NCI-H82 treated with DMSO at 0.1 percent for 48 hours (cell line): ENCODE data around the gene GRIN3B.
"Not testable (repeated sequence)": the region's sequence is repeated elsewhere in the genome, so short reads cannot be mapped to it uniquely, and the experiment has no call there.

Experiments used
- DNase-seq: peaks from one replicate; lab custom pipeline; 2025; ENCODE audit not compliant: unreplicated experiment; lab: John Stamatoyannopoulos, UW

GRIN3B gene, protein sequence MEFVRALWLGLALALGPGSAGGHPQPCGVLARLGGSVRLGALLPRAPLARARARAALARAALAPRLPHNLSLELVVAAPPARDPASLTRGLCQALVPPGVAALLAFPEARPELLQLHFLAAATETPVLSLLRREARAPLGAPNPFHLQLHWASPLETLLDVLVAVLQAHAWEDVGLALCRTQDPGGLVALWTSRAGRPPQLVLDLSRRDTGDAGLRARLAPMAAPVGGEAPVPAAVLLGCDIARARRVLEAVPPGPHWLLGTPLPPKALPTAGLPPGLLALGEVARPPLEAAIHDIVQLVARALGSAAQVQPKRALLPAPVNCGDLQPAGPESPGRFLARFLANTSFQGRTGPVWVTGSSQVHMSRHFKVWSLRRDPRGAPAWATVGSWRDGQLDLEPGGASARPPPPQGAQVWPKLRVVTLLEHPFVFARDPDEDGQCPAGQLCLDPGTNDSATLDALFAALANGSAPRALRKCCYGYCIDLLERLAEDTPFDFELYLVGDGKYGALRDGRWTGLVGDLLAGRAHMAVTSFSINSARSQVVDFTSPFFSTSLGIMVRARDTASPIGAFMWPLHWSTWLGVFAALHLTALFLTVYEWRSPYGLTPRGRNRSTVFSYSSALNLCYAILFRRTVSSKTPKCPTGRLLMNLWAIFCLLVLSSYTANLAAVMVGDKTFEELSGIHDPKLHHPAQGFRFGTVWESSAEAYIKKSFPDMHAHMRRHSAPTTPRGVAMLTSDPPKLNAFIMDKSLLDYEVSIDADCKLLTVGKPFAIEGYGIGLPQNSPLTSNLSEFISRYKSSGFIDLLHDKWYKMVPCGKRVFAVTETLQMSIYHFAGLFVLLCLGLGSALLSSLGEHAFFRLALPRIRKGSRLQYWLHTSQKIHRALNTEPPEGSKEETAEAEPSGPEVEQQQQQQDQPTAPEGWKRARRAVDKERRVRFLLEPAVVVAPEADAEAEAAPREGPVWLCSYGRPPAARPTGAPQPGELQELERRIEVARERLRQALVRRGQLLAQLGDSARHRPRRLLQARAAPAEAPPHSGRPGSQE

DNA sequence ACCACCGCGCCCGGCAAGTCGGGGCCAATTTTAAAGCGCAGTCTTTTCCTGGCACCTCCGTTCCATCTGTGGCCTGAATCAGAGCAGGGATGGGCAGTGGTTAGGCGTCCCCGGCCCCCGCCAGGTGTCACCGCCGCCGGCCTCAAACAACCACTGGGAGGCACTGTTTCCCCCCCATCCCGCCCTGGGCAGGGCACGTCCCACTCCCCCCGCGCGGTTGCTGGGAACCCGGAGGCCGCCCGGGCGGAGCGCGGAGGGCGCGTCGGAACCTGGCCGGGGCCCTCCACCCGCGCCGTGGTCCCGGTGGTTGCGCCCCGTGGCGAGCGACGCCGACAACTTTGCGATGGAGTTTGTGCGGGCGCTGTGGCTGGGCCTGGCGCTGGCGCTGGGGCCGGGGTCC is at the start of gene GRIN3B:
Gene GRIN3B, plus strand, starts transcription at position 325 of the 400 bp plus-strand sequence. Its CDS starts 19 bp downstream, at position 344.
- no peak for DNase-seq

DNA sequence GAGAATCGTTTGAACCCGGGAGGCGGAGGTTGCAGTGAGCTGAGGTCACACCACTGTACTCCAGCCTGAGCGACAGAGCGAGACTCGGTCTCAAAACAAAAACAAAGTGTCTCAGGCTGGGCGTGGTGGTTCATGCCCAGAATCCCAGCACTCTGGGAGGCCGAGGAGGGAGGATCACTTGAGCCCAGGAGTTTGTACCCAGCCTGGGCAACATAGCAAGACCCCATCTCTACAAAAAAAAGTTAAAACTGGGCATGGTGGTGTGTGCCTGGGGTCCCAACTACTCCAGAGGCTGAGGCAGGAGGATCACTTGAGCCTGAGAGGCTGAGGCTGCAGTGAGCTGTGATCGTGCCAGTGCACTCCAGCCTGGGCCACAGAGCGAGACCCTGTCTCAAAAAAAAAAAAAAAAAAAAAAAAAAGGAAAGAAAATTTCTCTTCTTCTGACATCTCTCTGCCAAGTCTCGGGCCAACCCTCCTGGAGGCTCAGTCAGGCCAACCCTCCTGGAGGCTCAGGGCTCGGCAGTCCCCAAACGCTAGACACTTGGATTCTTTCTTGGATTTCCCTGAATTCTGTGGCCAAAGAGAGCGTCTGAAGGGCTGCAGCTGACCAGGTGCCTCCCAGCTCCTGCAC is 48.1 kb upstream of the GRIN3B start:
- no peak for DNase-seq

DNA sequence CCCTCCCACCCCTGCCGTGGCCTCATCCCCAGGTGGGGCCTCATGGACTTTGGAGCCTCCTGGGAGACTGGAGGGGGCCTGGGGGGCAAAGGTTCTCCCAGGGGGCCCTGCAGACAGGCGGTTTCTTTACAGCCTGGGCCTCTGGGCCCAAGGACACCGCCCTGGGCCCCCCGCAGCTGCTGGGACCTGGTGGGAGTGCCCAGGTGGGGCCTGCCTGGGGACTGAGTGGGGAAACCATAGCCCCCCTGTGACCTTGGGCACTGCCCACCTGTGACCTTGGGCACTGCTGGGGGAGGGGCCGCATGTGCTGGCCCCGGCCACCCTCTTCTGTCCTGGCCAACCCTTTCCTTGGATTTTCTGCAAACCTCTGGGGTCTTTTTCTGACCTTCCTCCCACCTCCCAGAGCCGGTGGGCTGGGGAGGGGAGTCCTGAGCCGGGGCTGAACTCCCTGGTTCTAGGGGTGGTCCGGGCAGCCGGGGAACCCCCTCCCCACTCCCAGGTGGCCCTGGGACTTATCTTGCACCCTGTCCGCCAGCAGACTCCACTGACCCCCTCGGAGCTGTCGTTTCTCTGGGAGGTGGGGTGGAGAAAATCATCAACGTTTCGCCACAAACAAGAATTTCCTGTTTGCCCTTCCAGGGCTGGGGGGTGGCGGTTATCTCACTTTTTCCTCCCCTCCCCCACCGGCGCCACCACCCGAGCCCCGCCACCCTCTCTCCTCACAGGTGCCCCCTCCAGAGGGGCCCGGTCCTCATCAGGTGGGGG is 47.4 kb upstream of the GRIN3B start:
- no peak for DNase-seq

DNA sequence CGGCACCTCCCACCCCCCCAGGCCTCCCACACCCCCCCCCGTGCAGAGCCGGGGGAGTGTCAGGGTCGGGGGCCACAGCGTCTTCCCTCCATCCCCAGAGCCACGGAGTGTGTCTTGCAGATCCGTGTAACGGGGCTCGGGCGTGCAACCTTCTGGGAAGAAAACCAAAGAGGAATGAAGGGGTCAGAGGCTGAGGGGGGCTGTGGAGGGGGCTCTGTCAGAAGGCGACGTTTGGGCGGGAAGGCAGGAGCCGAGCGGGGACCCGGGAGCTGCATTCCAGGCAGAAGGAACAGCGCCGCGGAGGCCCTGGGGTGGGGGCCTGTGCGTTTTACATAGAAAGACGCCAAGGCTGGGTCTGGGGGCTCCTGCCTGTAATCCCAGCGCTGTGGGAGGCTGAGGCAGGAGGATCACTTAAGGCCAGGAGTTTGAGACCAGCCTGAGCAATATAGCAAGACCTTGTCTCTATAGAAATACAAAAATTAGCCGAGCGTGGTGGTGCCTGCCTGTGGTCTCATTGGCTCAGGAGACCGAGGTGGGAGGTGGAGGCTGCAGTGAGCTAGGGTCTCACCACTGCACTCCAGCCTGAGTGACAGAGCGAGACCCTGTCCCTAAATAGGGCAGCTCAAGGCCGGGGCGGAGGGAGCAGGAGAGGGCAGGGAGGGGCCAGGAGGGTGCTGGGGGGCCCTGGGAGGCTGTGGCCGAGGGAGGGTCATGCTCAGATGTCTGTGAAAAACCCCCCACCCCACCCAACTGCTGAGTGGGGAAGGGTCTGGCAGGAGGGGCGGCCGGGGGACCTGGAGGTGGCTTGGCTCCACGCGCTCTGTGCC is 46.6 kb upstream of the GRIN3B start:
- DNase-seq = no peak

DNA sequence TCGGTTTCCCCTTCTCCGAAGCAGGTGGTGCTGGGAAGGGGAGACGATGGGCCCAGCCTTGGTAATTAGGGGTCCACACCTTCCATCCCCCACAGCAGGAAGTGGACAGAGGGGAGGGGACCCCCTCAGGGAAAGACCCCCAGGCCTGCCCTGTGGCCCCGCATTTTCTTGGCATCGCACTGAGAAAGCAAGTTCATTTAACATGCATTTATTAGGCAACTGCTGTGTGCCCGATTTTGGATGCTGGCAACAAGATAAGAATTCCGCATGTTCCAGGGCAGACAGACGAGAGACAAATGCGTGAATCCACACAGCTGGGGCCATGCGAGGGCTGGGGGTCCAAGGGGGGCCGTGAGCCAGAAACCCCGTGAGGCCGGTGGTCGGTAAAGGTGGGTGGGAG is 45.9 kb upstream of the GRIN3B start:
- DNase-seq = no peak

DNA sequence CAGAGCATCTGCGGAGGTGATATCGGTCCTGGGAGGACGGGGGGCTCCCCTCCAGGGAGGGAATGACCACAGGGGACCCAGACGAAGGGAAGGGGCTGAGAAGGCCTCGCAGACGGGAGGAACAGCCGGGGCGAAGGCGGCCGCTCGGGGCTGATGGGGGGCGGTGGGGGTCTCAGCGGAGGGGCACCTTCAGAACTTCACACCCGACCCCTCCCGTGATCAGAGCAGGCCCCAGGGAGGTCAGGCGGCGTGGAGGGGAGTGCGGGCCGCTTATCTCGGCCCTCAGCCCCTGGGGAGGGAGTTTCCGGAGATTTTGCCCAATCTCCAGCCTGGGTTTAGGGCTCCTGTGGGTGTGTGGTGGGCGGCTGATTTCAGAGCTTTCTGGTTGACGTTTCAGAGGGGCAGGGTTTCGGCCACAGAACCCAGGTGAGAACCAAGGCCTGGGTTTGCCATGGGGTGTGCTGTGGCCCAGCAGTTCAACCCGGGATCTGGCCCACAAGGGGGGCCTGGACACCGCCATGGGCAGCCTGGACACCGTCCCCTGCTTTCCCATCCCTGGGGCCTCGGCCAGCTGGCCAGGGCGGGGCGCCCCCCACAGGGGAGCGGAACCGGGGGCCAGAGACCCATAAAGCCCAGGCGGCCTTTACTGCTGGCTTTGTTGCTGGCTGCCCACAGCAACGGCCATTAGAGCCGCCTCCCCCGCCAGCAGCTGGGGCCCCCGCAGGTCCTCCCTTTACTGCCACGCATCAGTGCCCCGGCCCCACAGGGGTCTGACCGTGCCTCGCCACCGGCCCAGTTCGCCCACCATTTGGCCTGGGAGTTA is 45.3 kb upstream of the GRIN3B start:
- DNase-seq = no peak

DNA sequence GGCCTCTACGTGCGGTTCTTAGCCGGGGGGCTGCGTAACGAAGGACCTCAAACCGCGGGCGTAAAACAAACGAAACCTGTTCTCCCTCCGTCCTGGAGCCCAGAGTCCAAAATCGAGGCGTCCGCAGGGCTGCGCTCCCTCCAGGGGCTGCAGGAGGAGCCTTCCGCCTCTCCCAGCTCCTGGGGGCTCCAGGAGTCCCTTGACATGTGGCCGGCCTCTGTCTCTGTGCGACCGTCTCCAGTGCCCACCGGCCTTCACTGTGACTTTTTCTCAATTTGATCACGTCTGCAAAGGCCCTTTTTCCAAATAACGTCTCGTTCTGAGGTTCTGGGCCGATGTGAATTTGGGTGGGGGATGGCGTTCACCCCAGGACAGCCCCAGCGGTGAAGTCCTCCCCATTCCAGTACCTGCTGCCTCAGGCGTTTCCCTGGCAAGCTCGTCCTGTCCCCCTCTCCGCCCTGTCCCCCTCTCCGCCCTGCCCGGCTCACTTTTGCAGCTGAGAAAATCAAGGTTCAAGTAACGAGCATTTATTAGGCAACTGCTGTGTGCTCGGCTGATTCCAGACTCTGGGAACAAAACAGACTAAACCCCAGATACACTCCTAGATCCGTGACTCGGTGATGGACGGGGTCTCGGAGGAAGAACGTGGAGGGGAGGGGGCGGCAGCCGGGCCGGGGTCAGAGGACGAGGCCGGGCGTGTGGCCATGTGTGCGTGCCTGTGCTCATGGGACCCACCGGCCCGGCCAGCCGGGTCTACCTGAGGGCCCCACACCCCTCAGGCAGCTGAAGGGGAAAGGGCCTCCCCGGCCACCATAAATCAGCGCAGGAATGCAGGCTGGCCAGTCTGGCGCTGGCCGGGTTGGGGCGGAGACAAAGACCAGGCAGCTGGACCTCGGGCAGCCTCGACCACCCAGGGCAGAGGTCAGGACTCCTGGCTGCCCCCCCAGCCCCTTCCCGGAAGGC is 44.1 kb upstream of the GRIN3B start:
- DNase-seq = no peak

DNA sequence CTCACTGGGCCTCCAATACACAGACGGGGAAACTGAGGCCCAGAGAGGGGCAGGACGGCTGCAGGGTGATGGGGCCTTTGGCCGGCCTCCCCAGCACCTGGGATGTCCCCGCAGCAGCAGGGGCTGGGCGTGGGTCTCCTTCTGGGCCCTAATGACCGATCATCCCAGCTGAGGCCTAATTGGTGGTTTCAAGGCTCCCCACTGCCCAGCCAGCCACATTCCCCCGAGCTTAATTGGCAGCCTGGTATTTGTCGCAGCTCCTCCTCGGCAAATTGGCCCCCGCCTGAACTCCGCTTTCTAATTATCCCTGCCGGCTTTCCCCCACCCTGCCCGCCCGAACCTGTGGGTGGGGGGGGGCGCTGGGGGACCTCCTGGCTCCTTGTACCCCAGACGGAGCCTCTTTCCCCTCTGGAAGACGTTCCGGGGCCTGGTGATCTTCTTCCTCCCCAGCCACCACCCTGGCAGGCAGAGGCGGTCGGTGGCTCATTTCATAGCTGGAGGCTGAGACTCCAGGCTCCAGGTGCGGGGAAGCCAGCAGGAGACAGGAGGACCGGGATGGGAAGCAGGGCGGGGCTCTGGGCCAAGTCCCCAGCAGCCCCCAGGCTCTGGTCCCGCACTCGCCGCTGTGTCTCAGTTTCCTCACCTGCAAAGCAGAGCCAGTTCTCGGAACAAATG is 43.3 kb upstream of the GRIN3B start:
- no peak for DNase-seq

DNA sequence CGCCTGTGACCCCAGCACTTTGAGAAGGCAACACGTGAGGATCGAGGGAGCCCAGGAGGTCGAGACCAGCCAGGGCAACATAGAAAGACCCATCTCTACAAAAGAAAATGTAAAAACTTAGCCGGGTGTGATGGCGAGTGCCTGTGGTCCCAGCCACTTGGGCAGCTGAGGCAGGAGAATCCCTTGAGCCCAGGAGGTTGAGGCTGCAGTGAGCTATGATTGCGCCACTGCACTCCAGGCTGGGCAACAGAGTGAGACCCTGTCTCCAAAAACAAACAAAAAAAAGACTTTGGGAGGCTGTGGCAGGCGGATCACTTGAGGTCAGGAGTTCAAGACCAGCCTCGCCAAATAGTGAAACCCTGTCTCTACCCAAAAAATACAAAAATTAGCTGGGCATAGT is 42.6 kb upstream of the GRIN3B start:
- not testable (repeated sequence) for DNase-seq

DNA sequence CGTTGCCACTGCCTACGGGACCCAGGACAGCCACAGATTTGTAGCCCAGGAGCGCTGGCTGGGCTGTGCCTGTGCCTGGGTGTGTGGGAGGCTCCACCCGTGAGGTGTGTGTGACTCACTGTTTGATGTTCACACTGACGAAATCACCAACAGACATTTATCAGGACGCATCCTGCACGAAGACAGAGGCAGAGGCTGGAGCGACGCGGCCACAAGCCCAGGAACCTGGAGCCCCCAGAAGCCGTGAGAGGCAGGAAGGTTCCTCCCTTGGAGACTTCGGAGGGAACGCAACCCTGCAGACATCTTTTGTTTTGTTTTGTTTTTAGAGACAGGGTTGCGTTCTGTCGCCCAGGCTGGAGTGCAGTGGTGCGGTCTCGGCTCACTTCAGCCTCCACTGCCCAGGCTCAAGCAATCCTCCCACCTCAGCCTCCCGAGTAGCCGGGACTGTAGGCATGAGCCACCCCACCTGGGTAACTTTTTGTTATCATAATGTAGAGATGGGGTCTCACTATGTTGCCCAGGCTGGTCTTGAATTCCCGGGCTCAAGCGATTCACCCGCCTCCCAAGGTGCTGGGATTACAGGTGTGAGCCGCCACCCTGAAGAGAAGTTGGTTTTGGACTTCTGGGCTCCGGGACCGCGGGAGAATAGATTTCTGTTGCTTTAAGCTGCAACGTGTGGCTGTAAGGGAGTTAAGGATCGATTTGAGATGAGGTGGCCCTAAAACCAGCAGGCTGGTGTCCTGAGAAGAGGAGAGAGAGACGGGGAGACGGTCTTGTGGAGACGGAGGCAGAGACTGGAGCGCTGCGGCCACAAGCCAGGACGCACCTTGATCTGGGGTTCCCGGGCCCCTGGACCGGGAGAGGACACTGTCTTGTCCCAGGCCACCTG is 41.0 kb upstream of the GRIN3B start:
- no peak for DNase-seq

DNA sequence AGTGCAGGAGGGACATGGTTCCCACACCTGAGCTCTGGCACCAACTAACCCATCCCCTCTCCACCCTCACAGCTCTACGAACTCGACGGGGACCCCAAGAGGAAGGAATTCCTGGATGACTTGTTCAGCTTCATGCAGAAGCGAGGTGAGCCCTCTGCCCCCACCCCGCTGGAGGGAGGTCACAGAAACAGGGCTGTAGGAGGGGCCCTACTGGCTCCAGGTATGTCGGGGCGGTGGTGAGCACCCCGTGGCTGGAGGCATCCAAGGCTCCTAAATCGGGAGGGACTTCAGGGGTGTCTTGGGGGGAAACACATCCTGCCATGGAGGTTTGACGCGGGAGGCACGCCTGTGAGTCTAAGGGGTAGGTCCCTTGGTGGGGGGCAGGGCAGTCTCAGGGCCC is 40.2 kb upstream of the GRIN3B start:
- no peak for DNase-seq

DNA sequence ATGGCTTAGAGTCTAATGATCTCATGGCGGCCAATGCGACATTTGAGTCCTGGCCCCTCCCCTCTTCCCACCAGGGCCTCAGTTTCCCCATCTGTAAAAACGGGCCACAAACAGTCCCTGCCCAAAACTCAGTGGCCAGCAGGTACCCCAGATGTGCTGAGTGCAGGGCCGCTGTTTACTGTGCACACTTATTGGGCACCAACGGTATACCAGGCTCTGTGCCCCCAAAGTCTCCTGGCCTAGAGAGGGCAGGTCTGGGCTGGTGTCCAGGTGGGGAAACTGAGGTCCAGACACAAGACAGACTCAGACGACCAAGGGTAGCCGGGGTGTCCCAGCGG is 39.6 kb upstream of the GRIN3B start:
- DNase-seq = no peak

DNA sequence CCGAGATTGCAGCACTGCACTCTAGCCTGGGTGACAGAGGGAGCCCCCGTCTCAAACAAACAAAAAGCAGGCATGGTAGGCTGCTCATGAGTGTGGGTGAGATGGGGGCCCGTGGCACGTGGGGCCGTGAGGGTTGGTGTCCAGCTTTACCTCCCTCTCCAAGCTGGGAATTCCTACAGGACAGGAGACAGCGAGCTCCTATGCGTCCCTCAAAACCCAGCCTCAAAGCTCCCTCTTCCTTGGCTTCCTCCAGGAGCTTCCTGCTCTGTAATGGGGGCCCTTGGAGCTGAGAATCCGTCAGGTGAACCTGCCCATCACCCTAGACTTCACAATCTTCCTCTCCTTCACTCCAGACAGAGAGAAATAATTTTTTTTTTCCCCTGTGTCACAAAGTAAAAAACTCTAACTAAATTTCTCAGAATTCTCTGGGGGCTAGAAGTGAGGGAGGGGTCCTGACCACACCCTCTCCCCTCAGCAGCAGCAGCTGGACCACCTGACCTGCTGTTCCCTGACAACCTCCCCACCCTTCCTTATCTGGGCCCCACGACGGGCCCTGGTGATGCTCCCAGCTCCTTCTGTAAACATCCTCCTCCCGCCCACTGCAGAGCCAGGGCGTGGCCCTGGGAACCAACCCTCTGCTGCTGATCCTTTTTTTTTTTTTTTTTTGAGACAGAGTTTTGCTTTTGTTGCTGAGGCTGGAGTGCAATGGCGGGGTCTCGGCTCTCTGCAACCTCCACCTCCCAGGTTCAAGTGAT is 38.2 kb upstream of the GRIN3B start:
- no peak for DNase-seq

DNA sequence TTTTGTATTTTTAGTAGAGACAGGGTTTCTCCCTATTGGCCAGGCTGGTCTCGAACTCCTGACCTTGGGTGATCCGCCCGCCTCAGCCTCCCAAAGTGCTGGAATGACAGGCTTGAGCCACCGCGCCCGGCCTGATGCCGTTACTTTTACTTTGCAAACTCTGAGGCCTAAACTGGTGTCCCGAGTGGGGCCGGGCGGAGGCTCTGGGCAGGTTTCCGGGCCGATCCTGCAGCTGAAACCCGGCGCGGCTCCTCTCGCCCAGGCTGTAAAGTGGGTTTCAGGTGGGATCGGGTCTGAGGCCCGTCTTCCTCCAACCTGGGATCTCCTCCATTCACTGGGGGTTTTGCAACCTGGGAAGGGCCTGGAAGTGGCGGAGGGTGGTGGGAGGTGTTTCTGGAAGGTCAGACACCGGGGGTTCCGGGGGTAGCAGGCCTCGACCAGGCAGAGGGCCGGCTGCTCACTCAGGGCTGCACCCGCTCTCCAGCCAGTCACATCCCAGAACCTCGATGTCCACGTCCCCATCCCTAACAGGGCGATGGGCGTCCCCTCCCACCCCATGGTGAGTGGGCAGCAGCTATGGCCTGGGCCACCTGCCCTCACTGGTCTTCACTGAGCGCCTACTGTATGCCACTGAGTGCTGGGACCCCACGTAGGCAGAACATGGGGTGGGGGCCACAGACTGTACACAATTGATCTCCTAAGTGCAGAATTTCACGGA is 37.4 kb upstream of the GRIN3B start:
- no peak for DNase-seq

DNA sequence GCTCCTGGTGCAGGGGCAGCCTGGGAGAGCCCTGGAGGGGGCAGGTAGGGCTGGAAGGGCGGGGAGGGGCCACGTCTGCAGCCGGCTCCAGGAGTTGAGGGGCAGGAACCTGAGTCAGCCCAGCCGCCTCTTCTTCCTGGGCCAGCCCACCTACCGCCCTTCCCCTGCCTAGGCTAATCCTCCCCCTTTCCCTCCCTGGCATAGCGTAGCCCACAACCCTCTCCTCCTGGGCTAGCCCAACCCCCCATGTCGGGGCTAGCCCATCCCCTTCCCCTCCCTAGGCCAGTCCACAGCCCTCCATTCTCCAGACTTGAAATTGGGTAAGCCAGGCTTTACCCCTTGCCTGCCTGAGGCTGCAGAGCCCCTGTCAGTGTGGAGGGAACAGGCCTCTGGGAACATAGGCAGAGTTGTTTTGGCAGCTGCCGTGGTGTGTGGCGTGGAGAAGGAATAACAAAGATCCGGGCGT is 36.7 kb upstream of the GRIN3B start:
- no peak for DNase-seq
